Measurements from ENCODE around the gene CSF2. TPM values are rescaled to one million over a fixed set of nuclear protein-coding genes. Genes with fewer than 3 reads are reported as not detected.

CSF2 gene
- total and polyA plus RNA-seq, 2 donors = not detected

Small RNAs within 50 kb of the gene (small RNA-seq; reads per million reads assigned to genes)
- not detected for gene RF00285

Other genes with a start within 250 kb of the CSF2 start
- not detected for gene MEIKIN, start 128.1 kb upstream of the CSF2 start, total RNA-seq
- gene MEIKIN, start 128.1 kb upstream of the CSF2 start, polyA plus RNA-seq = not detected
- 2.3 TPM for gene ACSL6, start 62.1 kb upstream of the CSF2 start, total RNA-seq
- 0.42 TPM for gene ACSL6, start 62.1 kb upstream of the CSF2 start, polyA plus RNA-seq
- gene IL3, start 13.1 kb upstream of the CSF2 start, total RNA-seq = not detected
- gene IL3, start 13.1 kb upstream of the CSF2 start, polyA plus RNA-seq = not detected
- gene P4HA2, start 154.1 kb downstream of the CSF2 start, total RNA-seq = 102 TPM
- 44.2 TPM for gene P4HA2, start 154.1 kb downstream of the CSF2 start, polyA plus RNA-seq
- 17.4 TPM for gene PDLIM4, start 183.9 kb downstream of the CSF2 start, total RNA-seq
- gene PDLIM4, start 183.9 kb downstream of the CSF2 start, polyA plus RNA-seq = 114 TPM
- gene SLC22A4, start 220.6 kb downstream of the CSF2 start, total RNA-seq = 2.2 TPM
- gene SLC22A4, start 220.6 kb downstream of the CSF2 start, polyA plus RNA-seq = 1.5 TPM